ENCODE data around the gene ATP2B3. TPM values are rescaled to one million over a fixed set of nuclear protein-coding genes. Genes with fewer than 3 reads are reported as not detected.

The ATP2B3 gene
- total and polyA plus RNA-seq, 9 of the 15 experiments (the other 6 are each of a cell fraction or from before 2014, with no cell fraction given): 0.04 TPM; not detected in 8

DNA sequence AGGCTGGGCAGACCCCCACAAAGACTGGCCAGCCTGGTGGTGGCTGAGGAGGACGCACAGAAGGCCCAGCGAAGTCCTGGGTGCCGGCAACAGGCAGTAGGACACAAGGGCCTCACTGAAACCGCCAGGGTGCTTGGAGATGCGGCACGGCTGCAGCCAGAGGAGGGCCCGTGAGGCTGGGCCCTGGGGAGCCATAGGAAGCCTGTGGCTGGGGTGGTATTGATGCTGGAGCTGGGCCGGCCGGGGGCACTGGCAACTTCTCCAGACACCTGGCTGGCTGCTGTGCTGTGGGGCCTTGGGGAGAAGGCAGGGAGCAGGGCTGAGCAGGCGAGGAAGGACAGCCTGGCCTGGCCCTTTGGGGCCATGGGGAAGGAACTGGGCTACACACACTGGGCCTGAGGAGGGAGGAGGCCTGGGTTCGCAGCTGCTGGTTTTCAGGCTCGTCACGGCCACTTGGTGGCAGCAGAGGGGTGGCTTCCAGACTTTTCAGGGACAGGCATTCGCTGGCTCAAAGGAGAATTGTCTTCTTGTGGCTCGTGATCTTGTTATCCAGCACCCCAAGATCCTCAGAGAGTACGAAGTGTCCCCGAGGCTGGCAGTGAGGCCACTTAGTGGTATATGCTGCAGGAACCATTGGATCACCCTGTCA lies 37.2 kb downstream of the ATP2B3 start (continued):
- TF ChIP-seq, protein P1, sequence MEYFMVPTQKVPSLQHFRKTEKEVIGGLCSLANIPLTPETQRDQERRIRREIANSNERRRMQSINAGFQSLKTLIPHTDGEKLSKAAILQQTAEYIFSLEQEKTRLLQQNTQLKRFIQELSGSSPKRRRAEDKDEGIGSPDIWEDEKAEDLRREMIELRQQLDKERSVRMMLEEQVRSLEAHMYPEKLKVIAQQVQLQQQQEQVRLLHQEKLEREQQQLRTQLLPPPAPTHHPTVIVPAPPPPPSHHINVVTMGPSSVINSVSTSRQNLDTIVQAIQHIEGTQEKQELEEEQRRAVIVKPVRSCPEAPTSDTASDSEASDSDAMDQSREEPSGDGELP (CRISPR knock-in tag; IDR thresholded peaks at IDR 0.05; ENCODE audit: borderline replicate concordance): peak; percentile 61; the same call in 1 of the 2 replicates
- TF ChIP-seq, protein P2, sequence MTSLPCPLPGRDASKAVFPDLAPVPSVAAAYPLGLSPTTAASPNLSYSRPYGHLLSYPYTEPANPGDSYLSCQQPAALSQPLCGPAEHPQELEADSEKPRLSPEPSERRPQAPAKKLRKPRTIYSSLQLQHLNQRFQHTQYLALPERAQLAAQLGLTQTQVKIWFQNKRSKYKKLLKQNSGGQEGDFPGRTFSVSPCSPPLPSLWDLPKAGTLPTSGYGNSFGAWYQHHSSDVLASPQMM (CRISPR knock-in tag; IDR thresholded peaks at IDR 0.05): no peak
- TF ChIP-seq, protein P3, sequence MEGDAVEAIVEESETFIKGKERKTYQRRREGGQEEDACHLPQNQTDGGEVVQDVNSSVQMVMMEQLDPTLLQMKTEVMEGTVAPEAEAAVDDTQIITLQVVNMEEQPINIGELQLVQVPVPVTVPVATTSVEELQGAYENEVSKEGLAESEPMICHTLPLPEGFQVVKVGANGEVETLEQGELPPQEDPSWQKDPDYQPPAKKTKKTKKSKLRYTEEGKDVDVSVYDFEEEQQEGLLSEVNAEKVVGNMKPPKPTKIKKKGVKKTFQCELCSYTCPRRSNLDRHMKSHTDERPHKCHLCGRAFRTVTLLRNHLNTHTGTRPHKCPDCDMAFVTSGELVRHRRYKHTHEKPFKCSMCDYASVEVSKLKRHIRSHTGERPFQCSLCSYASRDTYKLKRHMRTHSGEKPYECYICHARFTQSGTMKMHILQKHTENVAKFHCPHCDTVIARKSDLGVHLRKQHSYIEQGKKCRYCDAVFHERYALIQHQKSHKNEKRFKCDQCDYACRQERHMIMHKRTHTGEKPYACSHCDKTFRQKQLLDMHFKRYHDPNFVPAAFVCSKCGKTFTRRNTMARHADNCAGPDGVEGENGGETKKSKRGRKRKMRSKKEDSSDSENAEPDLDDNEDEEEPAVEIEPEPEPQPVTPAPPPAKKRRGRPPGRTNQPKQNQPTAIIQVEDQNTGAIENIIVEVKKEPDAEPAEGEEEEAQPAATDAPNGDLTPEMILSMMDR (IDR thresholded peaks at IDR 0.05 in 2 of 3, conservative IDR thresholded peaks at IDR 0.05 in 1 of 3; ENCODE audit: insufficient read depth in 2 of 3, low read depth in 1 of 3, low read length in 3 of 3): peak; percentile 76 to 87 (median 81)
- no peak for TF ChIP-seq BMI1 (IDR thresholded peaks at IDR 0.05; ENCODE audit: low read length)
- no peak for TF ChIP-seq ZNF134 (CRISPR knock-in tag; conservative IDR thresholded peaks at IDR 0.05)
- peak; percentile 55 for TF ChIP-seq SMC3 (conservative IDR thresholded peaks at IDR 0.05; ENCODE audit: insufficient read depth, low read depth, low read length)
- TF ChIP-seq ZFX (CRISPR knock-in tag; IDR thresholded peaks at IDR 0.05): 0 out of 2 replicates have a peak, but pooled peaks have one; percentile 21
- no peak for TF ChIP-seq CREB1 (IDR thresholded peaks at IDR 0.05)
- TF ChIP-seq CREB1 (CRISPR knock-in tag; IDR thresholded peaks at IDR 0.05): peak; percentile 39; the same call in 1 of the 2 replicates
- TF ChIP-seq XRCC5 (IDR thresholded peaks at IDR 0.05; ENCODE audit: low read depth, low read length): 0 out of 2 replicates have a peak, but pooled peaks have one; percentile 36
- TF ChIP-seq, protein P4, sequence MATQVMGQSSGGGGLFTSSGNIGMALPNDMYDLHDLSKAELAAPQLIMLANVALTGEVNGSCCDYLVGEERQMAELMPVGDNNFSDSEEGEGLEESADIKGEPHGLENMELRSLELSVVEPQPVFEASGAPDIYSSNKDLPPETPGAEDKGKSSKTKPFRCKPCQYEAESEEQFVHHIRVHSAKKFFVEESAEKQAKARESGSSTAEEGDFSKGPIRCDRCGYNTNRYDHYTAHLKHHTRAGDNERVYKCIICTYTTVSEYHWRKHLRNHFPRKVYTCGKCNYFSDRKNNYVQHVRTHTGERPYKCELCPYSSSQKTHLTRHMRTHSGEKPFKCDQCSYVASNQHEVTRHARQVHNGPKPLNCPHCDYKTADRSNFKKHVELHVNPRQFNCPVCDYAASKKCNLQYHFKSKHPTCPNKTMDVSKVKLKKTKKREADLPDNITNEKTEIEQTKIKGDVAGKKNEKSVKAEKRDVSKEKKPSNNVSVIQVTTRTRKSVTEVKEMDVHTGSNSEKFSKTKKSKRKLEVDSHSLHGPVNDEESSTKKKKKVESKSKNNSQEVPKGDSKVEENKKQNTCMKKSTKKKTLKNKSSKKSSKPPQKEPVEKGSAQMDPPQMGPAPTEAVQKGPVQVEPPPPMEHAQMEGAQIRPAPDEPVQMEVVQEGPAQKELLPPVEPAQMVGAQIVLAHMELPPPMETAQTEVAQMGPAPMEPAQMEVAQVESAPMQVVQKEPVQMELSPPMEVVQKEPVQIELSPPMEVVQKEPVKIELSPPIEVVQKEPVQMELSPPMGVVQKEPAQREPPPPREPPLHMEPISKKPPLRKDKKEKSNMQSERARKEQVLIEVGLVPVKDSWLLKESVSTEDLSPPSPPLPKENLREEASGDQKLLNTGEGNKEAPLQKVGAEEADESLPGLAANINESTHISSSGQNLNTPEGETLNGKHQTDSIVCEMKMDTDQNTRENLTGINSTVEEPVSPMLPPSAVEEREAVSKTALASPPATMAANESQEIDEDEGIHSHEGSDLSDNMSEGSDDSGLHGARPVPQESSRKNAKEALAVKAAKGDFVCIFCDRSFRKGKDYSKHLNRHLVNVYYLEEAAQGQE (IDR thresholded peaks at IDR 0.05; ENCODE audit: borderline replicate concordance): peak; percentile 63; the same call in 1 of the 2 replicates
- TF ChIP-seq, protein P4 (CRISPR knock-in tag; IDR thresholded peaks at IDR 0.05; ENCODE audit: low read depth): no peak
- 0 out of 2 replicates have a peak, but pooled peaks have one; percentile 29 for TF ChIP-seq RB1 (IDR thresholded peaks at IDR 0.05; ENCODE audit: low read depth)

All from K562 (cell line).